Mesothelial cell of epicardium (in vitro differentiated cells): ENCODE results near the gene ZNF544. TPM values are rescaled to one million over a fixed set of nuclear protein-coding genes. Genes with fewer than 3 reads are reported as not detected.

Source experiments
- DNase-seq, 2 experiments: peaks; one replicate each; pipeline ENCODE4 v3.0.0; 2021; ENCODE audit warnings: low spot score in 2 of 2; ENCODE audit not compliant: unreplicated experiment in 2 of 2
- H3K27ac Mint-ChIP-seq: 2 replicates; pipeline ENCODE4 v1.8.0; 2021; ENCODE audit warnings: mixed read lengths
- H3K27me3 Mint-ChIP-seq: 2 replicates; pipeline ENCODE4 v1.8.0; 2021; ENCODE audit warnings: low read depth, mixed read lengths
- H3K36me3 Mint-ChIP-seq: 2 replicates; pipeline ENCODE4 v1.8.0; 2021; ENCODE audit warnings: mixed read lengths
- H3K4me1 Mint-ChIP-seq: 2 replicates; pipeline ENCODE4 v1.8.0; 2021; ENCODE audit warnings: mixed read lengths
- H3K4me3 Mint-ChIP-seq: 2 replicates; pipeline ENCODE4 v1.8.0; 2021; ENCODE audit warnings: mild to moderate bottlenecking, moderate library complexity, mixed read lengths
- H3K9me3 Mint-ChIP-seq: 2 replicates; pipeline ENCODE4 v1.8.0; 2021; ENCODE audit warnings: mixed read lengths
- total RNA-seq: library from RNA; stranded (reverse); gene quantifications from 3 replicates; pipeline ENCODE4 v1.2.1, GENCODE V29; 2021
- TF ChIP-seq, protein P1 (sequence below): fragments of 200-600 bp; sonication (generic); IDR thresholded peaks from one replicate; pipeline ENCODE4 v1.5.0; 2021; ENCODE audit warnings: antibody characterized with exemption; ENCODE audit not compliant: unreplicated experiment

ZNF544 gene
- total RNA-seq, 1 donor from 2014 or later, result 63.3 TPM

DNA sequence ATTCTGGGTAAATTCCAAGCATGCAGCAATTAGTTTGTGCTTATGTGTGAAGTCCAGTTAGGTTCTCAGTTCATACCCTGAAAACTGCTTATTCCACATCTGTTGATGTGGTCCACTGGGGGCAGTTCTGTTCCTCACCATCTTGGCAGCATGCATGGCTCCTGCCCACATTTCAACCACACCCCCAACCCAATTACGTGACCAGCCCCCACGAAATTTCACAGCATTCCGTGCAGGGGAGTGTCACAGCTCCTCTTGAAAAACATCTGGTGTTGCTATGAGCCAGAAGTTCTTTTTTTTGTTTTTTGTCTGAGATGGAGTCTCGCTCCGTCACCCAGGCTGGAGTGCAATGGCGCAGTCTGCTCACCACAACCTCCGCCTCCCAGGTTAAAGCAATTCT, 67.4 kb downstream of the ZNF544 start:
- H3K4me1 Mint-ChIP-seq, result no peaks in the 10 kb centered on the region
- no peak overlapping the region for H3K27ac Mint-ChIP-seq
- peaks cover 67% of the 10 kb centered on the region for H3K36me3 Mint-ChIP-seq
- peaks cover 30% of the 10 kb centered on the region for H3K9me3 Mint-ChIP-seq
- H3K4me3 Mint-ChIP-seq, result no peak overlapping the region
- no peaks in the 10 kb centered on the region for H3K27me3 Mint-ChIP-seq
- TF ChIP-seq, protein P1, sequence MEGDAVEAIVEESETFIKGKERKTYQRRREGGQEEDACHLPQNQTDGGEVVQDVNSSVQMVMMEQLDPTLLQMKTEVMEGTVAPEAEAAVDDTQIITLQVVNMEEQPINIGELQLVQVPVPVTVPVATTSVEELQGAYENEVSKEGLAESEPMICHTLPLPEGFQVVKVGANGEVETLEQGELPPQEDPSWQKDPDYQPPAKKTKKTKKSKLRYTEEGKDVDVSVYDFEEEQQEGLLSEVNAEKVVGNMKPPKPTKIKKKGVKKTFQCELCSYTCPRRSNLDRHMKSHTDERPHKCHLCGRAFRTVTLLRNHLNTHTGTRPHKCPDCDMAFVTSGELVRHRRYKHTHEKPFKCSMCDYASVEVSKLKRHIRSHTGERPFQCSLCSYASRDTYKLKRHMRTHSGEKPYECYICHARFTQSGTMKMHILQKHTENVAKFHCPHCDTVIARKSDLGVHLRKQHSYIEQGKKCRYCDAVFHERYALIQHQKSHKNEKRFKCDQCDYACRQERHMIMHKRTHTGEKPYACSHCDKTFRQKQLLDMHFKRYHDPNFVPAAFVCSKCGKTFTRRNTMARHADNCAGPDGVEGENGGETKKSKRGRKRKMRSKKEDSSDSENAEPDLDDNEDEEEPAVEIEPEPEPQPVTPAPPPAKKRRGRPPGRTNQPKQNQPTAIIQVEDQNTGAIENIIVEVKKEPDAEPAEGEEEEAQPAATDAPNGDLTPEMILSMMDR, result no peak
- no peak for DNase-seq

DNA sequence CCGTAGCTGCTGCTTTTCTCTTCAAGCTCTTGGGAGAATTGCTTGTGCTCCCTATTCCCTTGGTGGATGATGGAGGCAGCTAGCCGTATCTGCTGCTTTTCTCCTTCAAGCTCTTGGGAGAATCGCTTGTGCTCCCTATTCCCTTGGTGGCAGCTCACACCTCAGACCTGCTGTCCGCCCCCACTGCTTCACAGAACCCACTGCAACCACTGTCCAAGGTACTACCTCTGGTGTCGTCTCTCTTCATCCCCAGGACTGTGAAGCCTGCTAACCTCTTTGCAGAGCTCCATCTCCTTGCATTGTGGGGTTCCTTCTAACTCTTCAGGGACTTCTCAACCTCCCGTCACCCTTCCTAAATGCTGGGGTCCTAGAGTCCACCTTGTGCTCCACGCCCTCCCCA, 71.9 kb downstream of the ZNF544 start:
- Mint-ChIP-seq H3K9me3 (no peaks in the 10 kb centered on the region), H3K4me1 (peaks cover 14% of the 10 kb centered on the region), H3K36me3 (peaks cover 24% of the 10 kb centered on the region), H3K27me3 (no peaks in the 10 kb centered on the region), H3K4me3 (no peak overlapping the region), H3K27ac (no peak overlapping the region)
- no peak for DNase-seq
- TF ChIP-seq, protein P1, result no peak

DNA sequence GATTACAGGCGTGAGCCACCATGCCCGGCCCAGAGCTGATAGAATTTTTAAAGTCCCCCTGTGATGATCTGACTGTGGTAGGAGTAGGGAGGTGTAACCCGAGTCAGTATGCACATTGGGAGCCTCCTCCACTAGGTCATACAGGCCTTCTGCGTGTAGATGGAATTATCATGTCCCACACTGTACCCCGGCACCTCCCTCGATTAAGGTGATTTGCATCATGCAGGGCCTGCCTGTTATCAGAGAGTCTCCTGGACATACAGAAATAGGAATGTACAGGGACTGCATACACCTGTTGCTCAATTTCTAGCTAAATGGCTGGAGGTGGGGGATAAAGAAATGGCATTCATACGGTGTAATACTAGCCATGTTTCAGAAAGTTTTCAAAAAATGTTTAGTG, 75.5 kb downstream of the ZNF544 start:
- H3K4me3 Mint-ChIP-seq, result peak overlapping the region; percentile 99
- H3K9me3 Mint-ChIP-seq, result no peaks in the 10 kb centered on the region
- H3K4me1 Mint-ChIP-seq, result peaks cover 21% of the 10 kb centered on the region
- H3K27me3 Mint-ChIP-seq, result no peaks in the 10 kb centered on the region
- TF ChIP-seq, protein P1, result no peak
- peak overlapping the region; percentile 98 for H3K27ac Mint-ChIP-seq
- no peak for DNase-seq
- peaks cover 36% of the 10 kb centered on the region for H3K36me3 Mint-ChIP-seq

DNA sequence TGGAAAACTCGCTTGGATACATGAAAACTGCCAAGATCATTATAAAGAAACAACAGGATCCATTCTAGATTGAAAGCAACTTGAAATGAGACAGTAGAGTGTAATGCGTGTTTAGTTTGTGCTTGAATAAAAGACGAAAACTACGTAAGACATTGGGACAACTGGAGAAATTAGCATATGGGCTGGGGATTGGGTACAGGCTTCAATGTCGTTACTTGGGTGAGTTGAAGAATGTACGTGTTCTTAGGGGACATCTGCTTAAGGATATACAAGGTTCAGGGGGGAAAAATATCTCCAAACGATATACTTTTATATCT, 76.0 kb downstream of the ZNF544 start:
- Mint-ChIP-seq H3K27ac (peak overlapping the region; percentile 98), H3K9me3 (no peaks in the 10 kb centered on the region), H3K4me3 (peak overlapping the region; percentile 99), H3K36me3 (peaks cover 38% of the 10 kb centered on the region), H3K27me3 (no peaks in the 10 kb centered on the region), H3K4me1 (peaks cover 21% of the 10 kb centered on the region)
- TF ChIP-seq, protein P1, result no peak
- no peak for DNase-seq

DNA sequence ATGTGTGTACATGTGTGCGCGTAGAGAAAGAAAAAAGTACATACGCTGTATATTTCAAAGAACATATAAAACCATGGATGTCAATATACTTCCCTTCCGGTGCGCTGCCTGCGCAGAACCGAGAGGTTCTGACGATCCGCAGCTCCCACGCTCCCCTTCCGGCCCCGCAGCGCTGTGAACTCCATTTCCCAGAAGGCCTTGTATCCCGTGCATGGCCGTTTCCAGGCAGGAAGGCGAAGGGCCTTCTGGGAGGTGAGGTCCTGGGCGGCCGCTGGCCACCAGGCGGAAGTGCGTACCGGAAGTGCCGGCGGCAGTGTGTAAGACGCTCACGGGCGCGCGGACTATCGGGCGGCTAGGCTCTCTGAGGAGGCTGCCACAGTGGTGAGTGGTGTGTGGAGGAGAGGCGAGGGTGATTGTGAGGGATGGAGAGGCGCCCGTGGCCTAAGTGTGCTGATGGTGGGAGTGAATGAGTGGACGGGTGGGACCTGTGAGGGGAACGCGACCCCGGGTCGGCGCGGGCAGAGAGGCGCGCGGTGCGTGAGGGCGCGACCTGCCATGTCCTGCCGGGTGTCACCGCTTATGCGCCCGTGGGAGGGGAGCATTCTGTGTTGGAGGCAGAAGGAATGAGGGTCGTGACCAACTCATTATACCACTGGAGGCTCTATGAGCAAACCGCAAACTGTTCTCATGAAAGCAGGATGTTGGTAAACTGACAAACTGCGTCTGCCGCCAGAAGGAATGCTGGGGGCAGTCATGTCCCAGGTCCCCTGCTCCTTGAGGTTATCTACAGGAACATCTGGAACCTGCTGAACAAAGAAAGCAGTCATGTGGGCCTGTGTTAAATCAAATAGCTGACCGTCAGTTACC, 76.6 kb downstream of the ZNF544 start, which contains the start of gene ERVK3-1:
Gene ERVK3-1 (plus strand): TSS at position 313 of the 867 bp plus-strand sequence. CDS start 6,792 bp downstream, outside the sequence.
- TF ChIP-seq, protein P1, result no peak
- H3K27me3 Mint-ChIP-seq, result no peaks in the 10 kb centered on the region
- H3K4me1 Mint-ChIP-seq, result peaks cover 21% of the 10 kb centered on the region
- H3K27ac Mint-ChIP-seq, result peak within 1 kb of the TSS; percentile 98
- peak; percentile 80 to 87 for DNase-seq
- no peaks in the 10 kb centered on the region for H3K9me3 Mint-ChIP-seq
- H3K36me3 Mint-ChIP-seq, result peaks cover 34% of the 10 kb centered on the region
- peak within 1 kb of the TSS; percentile 99 for H3K4me3 Mint-ChIP-seq
